Medulla oblongata (tissue), 1 donor: ENCODE data around the gene PLCH1.
"Not testable (repeated sequence)": the region's sequence is repeated elsewhere in the genome, so short reads cannot be mapped to it uniquely, and the experiment has no call there.

Experiments used
- DNase-seq: peaks from one replicate; pipeline ENCODE4 v3.0.0-alpha.2; 2015; ENCODE audit errors: extremely low spot score

PLCH1 gene

DNA sequence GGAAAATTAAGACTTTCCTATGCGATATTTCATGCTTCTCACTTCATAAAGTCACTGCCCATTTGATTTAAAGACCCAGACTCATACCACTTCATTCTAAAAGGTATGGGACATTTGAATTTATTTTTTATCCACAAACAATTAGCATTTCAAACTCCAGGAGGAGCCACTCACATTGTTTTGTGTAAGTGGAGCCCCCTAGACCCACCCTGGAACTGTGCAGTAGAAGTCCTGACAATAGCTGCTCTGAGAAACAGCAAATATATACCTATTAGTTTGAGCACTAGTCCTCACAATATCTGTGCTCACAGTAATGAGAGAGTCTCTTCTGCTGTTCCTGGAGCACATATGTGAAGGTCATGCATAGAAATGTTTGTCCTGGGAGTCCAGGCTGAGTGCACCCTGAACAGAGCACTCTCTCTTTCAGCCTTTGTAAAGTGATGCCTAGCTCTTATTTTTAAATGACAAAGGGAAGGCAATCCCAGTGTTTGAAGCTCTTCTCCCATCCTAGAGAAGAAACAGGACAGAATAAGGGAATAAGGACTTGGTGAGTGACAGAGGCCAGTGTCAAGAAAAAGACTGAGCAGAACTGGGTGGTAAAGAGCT is 323.9 kb downstream of the PLCH1 start:
- no peak for DNase-seq

DNA sequence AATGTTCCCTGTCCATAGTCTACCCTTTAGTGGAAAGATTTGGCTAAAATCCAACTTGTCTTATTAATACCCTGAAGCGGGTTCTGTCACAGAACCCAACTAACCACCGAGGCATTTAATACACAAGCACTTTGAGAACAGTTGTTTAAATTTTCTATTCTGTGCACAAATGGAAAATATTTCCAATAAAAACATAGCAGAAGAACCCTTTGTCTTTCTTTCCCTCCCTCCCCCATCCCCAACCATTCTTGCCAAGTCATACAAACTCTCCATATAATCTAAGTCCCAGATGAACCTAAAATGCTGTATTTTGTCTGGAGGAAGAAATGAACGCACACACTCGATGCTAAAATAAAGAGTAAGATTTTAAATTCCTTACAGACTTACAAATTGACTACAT is 324.5 kb downstream of the PLCH1 start:
- no peak for DNase-seq

DNA sequence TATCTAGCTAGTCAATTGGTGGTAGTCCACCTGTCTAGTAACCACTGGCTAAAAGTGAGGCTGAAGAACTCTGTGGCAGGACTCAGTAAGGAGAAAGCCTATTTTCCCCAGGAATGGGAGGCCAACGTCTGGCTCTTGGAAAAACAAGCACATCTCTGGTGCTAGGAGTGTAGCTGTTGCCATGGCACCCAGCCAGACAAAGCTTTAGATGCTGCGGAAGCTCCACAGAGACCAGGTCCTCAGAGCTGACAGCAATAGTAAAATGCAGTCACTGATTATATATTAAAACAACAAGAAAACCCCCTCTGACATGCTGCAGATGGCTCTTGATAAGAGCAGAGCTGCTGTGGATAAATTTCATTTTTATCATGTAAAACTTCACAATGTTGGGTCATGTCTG is 326.5 kb downstream of the PLCH1 start:
- DNase-seq: peak; percentile 33

DNA sequence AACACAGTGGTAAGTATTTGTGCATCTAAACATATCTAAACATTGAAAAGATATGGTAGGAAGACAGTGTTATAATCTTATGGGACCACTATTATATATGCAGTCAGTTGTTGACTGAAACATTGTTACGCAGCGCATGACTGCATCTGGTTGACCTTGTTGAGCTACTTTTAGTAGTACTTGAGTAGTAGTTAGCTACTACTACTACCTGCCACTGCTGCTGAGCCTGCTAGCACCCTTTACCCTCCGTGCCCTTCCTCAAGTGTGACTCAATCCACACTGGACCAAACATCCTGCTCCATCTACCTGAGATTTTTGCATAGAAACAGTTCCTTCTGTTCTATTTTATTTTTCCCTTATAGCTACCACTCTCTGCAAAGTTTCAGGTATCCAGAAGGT is 327.8 kb downstream of the PLCH1 start:
- DNase-seq: no peak

DNA sequence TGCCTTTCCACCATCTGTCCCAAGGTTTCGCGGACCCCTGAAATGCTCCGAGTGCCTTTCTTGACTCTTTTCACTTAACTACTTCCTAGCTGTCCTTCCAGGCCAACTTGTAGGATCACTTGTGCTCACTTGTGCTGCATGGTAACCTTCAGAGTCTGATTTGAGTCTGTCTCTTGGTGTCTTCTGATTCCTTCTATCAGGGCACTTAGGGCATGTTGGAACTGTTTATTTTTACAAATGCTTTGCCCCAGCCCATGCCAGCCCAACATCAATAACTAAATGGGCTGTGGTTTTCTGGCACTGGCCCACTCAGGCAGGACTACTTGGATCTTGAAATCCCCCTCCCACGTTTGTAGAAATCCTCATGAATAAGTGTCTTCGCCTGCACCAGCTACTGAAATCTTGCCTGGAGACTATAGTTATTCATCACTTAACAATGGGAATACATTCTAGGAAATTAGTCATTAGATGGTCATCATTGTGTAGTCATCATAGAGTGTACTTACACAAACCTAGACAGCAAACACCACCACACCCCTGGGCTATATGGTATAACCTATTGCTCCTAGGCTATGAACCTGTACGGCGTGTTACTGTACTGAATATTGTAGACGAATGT is 328.3 kb downstream of the PLCH1 start:
- DNase-seq: no peak

DNA sequence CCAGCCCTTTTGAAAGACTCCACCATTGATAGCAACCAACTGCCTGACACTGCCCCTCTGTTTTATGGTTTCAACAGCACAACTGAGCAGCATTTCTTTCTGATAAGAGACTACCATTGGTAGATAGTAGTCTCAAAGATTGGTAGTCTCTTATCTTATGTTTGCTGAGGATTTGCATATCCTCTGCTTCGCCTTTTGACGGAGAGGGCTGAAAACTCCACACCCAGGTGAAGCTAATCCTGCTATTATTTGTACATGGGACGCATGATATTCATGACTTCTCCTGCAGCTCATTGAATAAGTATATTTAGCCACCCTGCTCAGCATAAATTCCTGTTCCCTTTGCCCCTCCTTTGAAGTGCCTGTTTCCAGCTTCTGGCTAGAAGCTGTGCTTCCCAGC is 332.0 kb downstream of the PLCH1 start:
- DNase-seq: no peak

DNA sequence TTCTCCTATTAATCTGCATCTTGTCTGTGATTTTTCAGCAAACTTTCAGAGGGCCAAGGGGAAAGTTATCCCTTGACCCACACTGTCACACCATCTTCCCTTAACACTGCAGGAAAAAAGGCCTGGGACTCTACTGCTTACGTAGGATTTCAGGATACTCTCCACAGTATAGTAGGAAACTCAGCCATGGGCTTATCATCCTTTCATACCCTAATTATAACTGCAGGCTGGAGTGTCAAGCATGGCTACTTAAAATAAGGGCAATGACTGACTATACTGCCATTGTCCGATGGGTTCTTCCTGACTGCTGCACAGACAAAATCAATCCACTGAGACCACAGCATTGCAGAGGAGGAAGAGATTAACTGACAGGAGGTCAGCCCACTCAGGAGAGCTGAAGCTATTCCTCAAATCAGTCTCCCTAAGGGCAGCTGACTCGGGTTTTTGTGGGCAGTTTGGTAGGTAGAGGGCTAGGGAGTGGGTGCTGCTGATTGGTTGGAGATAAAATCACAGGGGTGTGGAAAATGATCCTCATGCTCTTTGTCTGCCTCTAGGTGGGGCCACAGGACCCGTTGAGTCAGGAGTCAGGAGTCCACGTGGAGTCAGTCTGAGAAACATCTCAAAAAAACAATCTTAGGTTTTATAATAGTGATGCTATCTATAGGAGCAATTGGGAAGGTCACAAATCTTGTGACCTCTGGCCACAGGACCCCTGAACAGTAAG is 333.2 kb downstream of the PLCH1 start:
- no peak for DNase-seq

DNA sequence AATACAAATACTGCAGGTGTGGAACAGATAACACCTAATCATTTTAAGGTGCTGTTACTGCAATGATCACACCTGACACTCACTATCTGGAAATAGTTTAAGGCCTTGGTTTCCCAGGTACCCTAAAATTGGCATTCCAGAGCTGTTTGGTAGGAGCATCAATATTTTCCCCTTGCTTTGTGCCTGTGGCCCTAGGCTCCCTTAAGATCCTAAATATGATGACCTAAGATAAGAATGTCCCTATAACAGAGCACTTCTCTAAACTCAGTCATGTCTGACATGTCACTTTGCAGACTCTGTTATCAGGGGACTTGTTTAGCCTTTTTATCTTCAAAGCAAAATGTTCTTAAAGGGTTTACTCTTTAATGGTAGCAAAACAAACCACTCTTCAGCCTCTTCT is 335.5 kb downstream of the PLCH1 start:
- DNase-seq: no peak

DNA sequence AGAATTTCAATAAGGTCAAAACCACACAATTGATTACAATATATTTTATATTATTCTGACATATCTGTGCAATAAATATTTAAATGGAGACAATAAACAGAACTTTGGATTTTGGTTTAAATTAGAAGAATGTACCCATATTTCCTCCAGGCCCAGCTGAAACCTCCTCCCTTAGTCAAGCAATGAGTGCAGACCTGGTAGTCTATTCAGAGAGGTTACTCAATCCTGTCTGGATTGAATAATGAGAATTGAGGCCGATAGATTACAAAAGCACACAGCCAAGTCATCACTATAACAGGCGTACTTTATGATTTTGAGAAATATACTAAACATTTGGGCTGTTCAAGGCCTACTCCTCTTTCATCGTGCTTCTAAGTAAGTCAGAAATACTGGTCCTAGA is 336.9 kb downstream of the PLCH1 start:
- no peak for DNase-seq

DNA sequence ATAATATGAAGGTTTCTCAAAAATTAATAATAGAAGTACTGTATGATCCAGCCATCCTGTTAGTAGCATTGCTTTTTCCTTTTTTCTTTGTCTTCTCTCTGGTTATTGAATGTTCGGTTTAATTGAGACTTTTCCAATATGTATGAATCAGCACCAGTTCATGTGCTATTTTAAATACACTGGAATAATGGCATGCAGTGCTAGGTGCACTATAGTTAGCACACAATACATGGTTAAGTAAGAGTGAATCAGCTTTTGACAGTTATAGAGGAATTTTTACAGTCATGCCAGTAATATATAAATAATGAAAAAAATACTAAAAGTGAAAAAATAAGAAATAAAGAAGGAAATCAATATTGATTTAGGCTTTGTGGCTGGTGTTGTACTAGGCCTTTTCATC is 337.5 kb downstream of the PLCH1 start:
- DNase-seq: no peak

DNA sequence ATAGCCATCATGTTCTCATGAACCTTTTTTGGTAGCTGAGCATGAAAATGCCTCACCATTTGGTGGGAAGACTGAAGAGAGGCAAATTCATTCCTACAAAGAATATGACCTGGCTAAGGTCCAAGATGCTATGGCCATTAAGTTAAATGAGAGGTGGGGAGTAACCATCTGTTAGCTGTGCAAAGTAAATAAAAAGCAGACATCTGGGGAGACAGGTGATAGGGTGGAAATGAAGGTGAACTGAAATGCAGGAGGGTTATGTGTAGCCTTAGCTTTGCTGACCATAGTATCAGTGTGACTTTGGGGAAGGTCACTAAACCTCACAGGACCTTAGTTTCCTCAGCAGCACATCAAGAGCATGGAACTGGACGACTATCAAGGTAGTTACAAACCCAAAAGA is 340.4 kb downstream of the PLCH1 start:
- DNase-seq: no peak

DNA sequence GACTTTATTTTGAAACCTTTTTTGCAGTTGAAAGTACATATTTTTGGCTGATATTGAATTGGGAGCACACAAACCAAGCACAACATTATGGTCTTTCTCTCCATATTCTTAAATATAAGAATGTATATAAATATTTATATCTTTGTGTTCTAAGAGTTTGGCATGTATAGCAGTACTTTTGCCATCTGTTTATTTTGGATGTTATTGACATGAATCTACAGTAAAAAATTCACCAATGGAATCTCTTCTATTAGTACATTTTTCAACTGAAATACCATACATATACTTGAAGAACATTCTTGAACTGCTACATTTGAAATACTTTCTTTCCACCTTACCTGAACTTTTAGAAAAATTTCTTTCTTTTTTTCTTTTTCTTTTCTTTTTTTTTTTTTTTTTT is 342.2 kb downstream of the PLCH1 start:
- DNase-seq: no peak

DNA sequence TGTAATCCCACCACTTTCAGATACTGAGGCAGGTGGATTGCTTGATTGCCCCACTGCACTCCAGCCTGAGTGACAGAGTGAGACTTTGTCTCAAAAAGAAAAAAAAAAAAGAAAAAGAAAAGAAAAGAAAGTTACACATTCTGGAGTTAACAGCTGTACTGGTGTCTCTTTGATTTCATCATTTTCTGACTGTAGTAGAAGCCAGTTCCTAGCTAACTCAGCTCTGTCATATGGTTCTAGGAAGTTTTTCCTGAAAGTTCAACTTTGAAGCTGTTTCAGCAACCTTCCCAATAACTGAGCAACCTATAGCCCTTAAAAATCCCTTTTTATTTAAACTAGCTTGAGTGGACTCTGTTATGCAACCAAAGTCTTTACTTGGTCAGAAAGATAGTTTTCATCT is 346.8 kb downstream of the PLCH1 start:
- no peak for DNase-seq

DNA sequence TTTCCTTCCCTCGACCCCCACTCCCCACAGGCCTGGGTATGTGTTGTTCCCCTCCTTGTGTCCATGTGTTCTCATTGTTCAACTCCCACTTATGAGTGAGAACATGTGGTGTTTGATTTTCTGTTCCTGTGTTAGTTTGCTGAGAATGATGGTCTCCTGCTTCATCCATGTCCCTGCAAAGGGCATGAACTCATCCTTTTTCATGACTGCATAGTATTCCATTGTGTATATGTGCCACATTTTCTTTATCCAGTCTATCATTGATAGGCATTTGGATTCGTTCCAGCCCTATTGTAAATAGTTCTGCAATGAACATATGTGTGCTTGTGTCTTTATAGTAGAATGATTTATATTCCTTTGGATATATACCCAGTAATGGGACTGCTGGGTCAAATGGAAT is 350.0 kb downstream of the PLCH1 start:
- DNase-seq: not testable (repeated sequence)

DNA sequence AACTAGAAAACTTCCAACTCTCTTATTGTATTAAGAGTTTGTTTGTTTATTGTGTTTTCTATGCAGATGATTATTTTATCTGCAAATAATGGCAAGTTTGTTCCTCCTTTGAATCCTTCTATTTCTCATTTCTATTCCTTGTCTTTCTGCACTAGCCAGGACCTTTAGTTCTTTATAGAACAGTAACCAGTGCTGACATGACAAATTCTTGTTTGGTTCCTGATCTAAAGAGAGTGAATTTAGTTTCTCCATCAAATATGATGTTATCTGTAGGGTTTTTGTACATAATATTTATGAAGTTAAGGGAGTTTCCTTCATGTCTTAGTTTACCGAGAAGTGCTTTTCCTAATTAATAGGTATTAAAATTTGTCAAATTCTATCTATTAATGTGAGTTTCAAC is 350.6 kb downstream of the PLCH1 start:
- no peak for DNase-seq

DNA sequence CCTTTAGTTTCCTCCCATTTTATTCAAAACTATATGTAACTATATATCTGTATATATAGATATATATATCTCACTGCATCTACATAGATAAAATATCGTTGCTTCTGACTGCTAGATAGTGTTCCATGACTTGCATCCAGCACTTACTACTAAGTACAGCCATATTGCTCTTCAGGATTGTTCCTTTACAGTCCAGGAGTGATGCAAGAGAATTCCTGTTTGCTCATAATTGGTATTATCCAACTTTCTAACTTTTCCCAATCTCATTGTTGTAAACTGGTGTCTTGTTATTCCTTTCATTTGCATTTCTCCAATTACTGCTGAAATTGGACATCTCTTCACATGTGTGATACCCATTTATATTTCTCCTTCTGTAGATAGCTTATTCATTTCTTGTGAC is 351.6 kb downstream of the PLCH1 start:
- DNase-seq: no peak

DNA sequence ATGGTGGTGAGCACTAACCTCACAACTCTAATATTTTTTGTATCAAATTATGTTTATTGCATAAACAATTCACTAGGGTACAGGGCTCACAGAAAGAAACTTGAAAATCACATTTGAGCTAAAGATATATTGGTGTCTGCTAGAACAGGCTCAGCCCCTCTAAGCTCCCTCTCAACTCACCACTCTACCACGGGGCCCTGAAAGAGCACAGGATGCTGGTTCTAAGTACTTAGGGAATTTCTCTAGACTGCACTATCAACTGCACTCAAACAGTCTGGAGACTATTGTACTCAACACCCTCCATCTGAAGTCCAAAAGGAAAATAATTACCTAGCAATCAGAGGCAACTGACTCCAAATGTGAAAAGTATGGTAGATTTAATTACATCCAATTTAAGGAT is 352.7 kb downstream of the PLCH1 start:
- no peak for DNase-seq

DNA sequence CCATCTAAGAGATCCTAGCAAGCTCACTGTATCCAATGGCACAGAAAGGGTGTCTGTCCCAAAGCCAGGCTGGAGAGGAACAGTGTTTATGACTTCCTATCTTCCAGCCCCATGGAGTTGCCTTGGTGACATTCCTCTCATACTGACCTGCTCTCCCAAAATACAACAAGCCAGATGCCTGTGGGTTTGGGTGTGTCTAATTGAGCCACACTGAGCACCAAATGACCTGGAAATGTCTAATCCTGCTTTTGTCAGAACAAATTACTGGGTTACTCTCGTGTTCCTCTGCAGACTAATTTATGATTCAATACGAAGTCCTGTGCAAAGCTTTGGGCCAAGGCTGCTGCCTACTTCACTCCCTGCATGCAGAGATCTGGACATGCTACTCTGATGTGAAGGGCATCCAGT is 353.3 kb downstream of the PLCH1 start:
- peak; percentile 13 for DNase-seq

DNA sequence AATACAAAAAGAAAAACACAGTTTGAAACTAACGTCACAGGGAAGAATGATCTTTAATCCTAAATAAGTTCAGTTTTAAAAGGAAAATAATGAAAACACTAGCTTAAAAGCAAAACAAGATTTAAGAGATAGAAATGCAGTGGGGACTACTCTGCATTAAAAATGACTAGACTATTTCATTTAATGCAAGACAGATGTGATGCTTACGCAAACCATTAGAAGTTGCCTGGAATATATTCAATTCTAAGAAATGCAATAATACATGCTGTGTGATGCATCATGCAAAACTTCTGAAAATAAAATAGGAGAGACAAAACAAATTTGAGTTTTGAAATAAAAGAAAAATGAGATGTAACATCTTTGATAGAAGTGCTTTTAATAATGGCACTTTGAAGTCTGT is 353.8 kb downstream of the PLCH1 start:
- DNase-seq: no peak

DNA sequence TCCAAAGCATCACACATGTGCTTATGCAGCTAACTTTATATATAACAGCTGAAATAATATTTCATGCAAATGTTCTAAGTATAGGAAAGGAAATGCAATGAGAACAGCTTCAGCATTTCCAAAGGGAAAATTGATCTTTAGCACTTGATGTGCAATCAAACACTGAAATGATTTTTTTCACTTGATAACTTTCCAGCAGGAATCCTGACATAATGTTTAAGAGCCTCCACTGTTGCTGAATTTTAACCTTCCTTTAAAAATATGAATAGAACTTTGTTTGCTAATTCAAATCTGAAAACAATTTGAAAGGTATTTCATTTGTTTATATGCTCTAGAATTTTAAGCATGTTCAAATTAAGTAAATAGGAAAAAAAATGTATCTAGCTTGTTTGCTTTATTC is 354.5 kb downstream of the PLCH1 start:
- no peak for DNase-seq

DNA sequence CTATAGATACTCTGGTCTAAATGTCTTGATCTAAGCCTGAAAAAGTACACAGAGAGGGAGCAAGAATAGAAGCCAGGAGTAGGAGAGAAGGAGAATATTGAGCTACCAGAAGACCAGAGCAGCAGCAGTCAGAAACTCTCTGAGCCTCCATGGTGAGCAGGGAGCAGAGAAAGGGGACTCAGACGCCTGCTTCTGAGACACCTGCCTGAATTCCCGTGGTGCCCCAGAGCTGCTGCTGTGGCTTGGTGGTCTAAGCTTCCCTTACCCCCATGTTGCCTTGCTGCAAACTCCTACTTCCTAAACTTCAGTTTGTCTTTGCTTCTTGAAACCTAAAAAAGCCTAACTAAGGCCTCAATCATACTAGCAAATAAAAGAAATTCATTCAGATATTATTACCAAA is 356.5 kb downstream of the PLCH1 start:
- DNase-seq: no peak

DNA sequence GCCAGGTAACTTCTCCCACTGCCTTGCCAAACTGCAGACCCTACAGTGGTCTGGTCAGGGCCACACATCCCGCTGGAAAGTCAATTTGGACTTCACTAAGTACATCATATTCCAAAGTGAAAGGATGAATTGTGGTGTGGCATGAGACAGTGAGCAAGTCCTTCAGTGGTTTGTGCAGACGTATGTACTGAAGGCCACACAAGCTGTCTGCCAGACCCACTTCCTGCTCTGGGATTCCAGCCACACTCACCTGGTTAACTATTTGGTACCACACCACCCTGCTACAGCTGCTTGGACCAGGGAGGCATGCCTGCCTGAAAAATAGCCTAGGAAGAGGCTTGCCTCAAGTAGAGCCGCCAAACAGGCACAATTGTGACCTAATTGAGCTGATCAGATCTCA is 357.3 kb downstream of the PLCH1 start:
- DNase-seq: no peak

DNA sequence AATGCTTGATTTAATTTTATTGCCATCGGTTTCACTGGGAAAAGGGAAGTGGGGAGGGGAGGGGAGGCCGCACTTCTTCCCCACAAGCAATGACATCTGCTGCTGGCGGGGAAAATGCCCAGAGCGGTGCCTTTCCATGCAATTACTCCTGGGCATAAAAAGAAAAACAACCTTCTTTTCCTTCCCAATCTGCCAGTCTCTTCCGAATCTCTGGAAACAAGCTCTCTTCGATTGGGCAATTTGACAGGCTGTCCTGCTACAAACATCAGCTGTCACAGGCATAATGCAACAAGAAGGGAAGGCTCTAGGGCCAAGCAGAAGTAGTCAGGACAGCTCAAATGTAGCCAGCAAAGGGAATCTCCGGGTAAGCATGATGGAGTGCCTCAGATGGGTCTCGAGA is 358.0 kb downstream of the PLCH1 start:
- DNase-seq: no peak
